ENCODE results near the gene WNT3A.

WNT3A gene

DNA sequence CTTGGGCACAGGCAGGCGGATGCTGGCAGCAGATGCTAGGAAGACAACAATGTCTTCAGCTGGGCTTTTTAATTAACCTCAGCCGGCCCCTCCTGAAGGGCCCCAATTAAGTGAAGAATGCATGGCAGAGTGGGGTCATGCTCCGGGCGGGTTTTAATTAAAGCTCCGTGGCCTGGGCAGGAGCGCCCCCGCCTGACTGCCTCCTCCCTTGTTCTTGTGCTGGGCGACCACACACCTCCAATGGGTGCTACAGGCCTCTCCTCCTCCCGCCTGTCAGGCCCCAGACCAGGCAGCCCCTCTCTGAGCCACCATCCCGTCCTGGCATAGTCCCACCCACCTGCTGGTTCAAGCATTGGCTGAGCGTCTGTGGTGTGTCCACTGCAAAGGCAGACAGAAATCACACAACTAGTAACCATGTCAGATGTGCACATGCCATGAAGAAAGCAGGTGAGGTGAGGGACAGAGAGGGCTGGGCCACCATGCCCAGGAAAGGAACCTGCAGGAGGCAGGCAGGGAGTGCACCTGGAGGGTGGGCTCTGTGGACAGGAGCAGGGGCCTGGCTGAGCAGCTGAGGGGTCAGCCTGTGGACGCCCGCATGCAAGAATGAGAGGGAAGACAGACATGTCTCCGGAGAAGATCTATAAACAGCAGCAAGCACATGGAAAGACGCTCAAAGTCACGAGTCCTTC lies 67.2 kb downstream of the WNT3A start:
- TF ChIP-seq, protein P1, sequence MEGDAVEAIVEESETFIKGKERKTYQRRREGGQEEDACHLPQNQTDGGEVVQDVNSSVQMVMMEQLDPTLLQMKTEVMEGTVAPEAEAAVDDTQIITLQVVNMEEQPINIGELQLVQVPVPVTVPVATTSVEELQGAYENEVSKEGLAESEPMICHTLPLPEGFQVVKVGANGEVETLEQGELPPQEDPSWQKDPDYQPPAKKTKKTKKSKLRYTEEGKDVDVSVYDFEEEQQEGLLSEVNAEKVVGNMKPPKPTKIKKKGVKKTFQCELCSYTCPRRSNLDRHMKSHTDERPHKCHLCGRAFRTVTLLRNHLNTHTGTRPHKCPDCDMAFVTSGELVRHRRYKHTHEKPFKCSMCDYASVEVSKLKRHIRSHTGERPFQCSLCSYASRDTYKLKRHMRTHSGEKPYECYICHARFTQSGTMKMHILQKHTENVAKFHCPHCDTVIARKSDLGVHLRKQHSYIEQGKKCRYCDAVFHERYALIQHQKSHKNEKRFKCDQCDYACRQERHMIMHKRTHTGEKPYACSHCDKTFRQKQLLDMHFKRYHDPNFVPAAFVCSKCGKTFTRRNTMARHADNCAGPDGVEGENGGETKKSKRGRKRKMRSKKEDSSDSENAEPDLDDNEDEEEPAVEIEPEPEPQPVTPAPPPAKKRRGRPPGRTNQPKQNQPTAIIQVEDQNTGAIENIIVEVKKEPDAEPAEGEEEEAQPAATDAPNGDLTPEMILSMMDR (IDR thresholded peaks at IDR 0.05; ENCODE audit: insufficient read depth, low read length, missing control alignments) = no peak
- no peak overlapping the region for H3K4me3 ChIP-seq (ENCODE audit: low read depth, low read length)
- no peak for DNase-seq (ENCODE audit: low read depth, low spot score)
- CTCF ChIA-PET = interaction anchor here (0.9 to 1.7 kb wide), 7 partner anchors 8 to 311 kb away, joined by 3 to 12 read pairs (median 4); partner anchors contain the start of gene ARF1
- POLR2A ChIA-PET = interaction anchor here (0.5 to 1.4 kb wide), 2 partner anchors 8 to 176 kb away, joined by 4 read pairs; partner anchors contain the start of gene ARF1

DNA sequence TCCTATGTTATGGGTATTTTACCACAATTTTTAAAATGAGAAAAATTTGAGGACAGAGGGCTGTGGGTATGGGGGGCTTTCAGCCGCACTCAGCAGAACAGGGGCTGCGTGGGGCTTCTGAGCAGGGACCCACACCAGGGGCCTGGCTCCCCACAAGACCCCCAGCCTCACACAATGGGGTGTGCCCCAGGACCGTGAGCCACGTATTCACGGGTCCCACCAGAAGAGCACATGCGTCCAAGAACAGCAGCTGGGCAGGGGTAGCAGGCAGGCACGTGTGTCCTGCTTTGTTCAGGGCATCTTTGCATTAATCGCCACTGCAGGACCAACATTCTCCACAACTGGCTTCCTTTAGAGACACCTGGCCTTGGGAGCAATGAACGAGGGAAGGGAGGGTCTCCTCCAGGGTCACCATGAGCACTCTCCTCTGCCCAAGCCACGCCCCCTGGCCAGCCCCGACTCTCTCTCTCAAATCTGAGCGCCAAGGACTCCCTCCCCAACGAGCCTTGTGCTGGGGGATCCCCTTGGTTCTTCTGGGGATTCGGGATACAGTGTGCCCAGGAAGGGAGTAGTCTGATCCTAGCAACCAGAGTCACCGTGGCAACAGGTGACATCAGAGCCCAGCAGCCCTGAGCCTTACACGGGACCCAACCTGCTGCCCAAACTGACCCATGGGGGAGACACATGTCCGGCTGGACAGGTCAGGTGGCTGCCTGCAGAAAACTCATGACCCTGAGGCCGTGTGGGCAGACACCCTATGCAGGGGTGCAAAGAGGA lies 68.3 kb downstream of the WNT3A start:
- H3K4me3 ChIP-seq (ENCODE audit: low read depth, low read length) = no peak overlapping the region
- ChIA-PET POLR2A (no interaction called here), CTCF (interaction anchor here (0.9 to 1.7 kb wide), 3 partner anchors 9 to 76 kb away, joined by 3 to 12 read pairs (median 4); no protein-coding TSS in a partner anchor)
- DNase-seq (ENCODE audit: low read depth, low spot score) = no peak
- TF ChIP-seq, protein P1 (IDR thresholded peaks at IDR 0.05; ENCODE audit: insufficient read depth, low read length, missing control alignments) = no peak

DNA sequence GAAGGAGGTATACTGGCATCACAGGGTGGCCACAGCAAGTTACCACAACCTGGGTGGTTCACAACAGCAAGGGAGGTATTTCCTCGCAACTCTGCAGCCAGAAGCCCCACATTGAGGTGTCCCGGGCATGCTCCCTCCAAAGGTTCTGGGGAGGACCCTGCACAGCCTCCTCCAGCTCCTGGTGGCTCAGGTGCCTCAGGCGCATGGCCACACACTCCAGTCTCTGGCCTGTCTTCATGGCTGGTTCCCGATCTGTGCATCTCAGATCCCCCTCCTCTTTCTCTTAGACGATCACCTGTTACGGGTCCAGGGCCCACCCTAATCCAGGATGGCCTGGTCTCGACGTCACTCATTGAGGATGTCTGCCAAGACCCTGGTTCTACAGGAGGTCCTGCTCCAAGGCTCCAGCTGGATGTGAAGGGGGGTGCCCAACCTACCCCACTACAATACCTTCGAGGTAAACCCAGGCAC lies 69.0 kb downstream of the WNT3A start:
- POLR2A ChIA-PET = no interaction called here

DNA sequence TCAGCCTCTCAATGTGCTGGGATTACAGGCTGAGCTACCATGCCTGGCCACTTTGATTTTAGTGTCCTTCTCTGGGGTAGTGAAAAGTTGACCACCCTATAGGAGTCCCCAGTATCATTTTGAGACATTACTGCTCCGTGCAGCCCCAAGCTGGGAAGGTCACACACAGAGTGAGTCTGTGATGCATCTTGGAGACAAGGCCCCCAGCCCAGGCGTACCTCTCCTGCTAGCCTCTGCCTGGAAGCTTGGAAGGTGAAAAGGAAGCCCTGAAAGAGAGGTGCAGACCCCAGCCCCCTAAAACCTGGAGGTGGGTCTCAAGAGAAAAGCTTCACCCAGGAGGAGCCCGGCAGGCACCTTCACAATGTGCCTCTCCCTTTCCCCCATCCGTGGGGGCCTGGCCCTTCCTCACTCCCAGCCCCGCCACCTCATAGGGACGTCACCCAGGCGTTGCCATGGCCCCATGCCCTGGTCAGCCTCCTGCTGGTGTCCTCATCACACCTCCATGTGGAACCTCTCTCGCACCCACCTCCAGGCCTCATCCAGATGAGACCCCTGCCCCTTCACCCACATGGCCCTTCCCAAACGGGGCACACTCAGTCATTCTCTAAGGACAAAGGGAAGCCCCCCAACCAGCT lies 70.1 kb downstream of the WNT3A start:
- POLR2A ChIA-PET = no interaction called here
- no peak overlapping the region for H3K4me3 ChIP-seq (ENCODE audit: low read depth, low read length)
- CTCF ChIA-PET = interaction anchor here (1.1 to 1.5 kb wide), 3 partner anchors 72 to 89 kb away, joined by 3 read pairs; partner anchors contain the start of gene IBA57
- TF ChIP-seq, protein P1 (IDR thresholded peaks at IDR 0.05; ENCODE audit: insufficient read depth, low read length, missing control alignments) = no peak
- no peak for DNase-seq (ENCODE audit: low read depth, low spot score)

More for the DNA sequence above, 69.0 kb downstream of the WNT3A start:
- no peak overlapping the region for H3K4me3 ChIP-seq (ENCODE audit: low read depth, low read length)
- TF ChIP-seq, protein P1 (IDR thresholded peaks at IDR 0.05; ENCODE audit: insufficient read depth, low read length, missing control alignments) = no peak
- DNase-seq (ENCODE audit: low read depth, low spot score) = no peak
- CTCF ChIA-PET = interaction anchor here (1.5 kb wide), 1 partner anchor 90 kb away, joined by 3 read pairs; the partner anchor contains the start of gene IBA57

DNA sequence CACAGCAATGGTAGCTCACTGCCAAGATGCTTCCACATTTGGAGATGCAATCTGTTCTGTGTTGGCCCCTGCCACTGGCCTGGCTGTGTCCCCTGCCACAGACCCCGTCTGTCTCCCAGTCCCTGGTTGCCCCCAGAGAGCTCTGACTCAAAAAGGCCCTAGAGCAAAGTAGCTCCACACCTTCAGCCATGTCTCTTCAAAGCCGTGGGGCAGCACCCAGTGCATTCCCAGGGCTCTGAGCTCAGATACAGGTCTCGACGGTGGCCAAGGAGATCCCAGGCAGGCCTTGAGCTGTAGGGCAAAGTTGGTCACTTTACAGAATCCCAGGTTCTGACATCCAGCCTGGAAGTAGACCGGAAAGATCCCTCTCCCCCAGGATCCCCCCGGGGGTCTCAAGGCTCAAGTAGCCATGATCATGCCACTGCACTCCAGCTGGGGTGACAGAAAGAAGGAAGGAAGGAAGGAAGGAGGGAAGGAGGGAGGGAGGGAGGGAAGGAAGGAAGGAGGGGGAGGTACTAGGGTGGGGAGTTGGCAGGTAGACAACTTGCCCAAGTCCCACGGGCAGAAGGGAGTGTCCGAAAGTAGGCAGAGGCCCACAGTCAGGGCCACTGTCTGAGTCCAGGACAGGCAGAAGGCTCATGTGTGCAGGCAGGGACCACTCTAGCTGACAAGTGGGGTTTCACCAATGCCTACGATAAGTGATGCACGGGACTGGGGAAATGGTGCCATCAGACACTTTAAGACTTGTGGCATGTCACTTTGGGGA lies 71.0 kb downstream of the WNT3A start:
- no peak overlapping the region for H3K4me3 ChIP-seq (ENCODE audit: low read depth, low read length)
- POLR2A ChIA-PET = no interaction called here
- TF ChIP-seq, protein P1 (IDR thresholded peaks at IDR 0.05; ENCODE audit: insufficient read depth, low read length, missing control alignments) = no peak
- DNase-seq (ENCODE audit: low read depth, low spot score) = no peak
- CTCF ChIA-PET = interaction anchor here (1.1 to 1.3 kb wide), 2 partner anchors 73 to 78 kb away, joined by 3 read pairs; no protein-coding TSS in a partner anchor

Measured in AG04449 (cell line).